Tibial artery (tissue), 4 donors: ENCODE measurements around the gene CHST13.

Source experiments
- DNase-seq, 2 donors: peaks; one replicate each; pipeline ENCODE4 v3.0.0-alpha.2; 2019
- H3K27ac ChIP-seq, 2 donors: fragments of 200-600 bp; sonication (generic) in 1 of 2; 1 replicate in 1 of 2; 2 replicates in 1 of 2; pipeline ENCODE4 v1.5.1; 2018 to 2019; ENCODE audit warnings: mild to moderate bottlenecking in 1 of 2
- H3K27me3 ChIP-seq, 2 donors: fragments of 200-600 bp; sonication (generic) in 1 of 2; one replicate each; pipeline versions ENCODE4 v1.5.1 to v1.6.0; 2016 to 2019
- H3K36me3 ChIP-seq, 3 donors: fragments of 200-600 bp; sonication (generic) in 2 of 3; one replicate each; pipeline ENCODE4 v1.5.1; 2016 to 2019; ENCODE audit warnings: mild to moderate bottlenecking in 2 of 3
- H3K4me1 ChIP-seq, 4 donors: fragments of 200-600 bp; sonication (generic) in 2 of 4; 1 replicate in 3 of 4; 2 replicates in 1 of 4; pipeline ENCODE4 v1.5.1; 2016 to 2019
- H3K4me3 ChIP-seq, 2 donors: fragments of 200-600 bp; sonication (generic) in 1 of 2; 1 replicate in 1 of 2; 2 replicates in 1 of 2; pipeline ENCODE4 v1.5.1; 2018 to 2019; ENCODE audit warnings: mild to moderate bottlenecking in 2 of 2
- H3K9me3 ChIP-seq, 3 donors: fragments of 200-600 bp; sonication (generic) in 1 of 3; one replicate each; pipeline ENCODE4 v1.5.1; 2016 to 2019
- intact Hi-C: fragments of 100-400 bp; cut with DNase I; formaldehyde crosslinking; loops from one replicate; pipeline ENCODE4 v1.15.0; 2023; ENCODE audit warnings: low total_unique reads
- TF ChIP-seq, protein P1 (sequence below), 2 experiments: fragments of 200-600 bp in 1 of 2; fragments of 450-650 bp in 1 of 2; IDR thresholded peaks; one replicate each; pipeline ENCODE4 v1.5.1; 2017 to 2019; ENCODE audit warnings: antibody characterized with exemption in 2 of 2, mild to moderate bottlenecking in 1 of 2, moderate library complexity in 1 of 2

Gene CHST13

DNA sequence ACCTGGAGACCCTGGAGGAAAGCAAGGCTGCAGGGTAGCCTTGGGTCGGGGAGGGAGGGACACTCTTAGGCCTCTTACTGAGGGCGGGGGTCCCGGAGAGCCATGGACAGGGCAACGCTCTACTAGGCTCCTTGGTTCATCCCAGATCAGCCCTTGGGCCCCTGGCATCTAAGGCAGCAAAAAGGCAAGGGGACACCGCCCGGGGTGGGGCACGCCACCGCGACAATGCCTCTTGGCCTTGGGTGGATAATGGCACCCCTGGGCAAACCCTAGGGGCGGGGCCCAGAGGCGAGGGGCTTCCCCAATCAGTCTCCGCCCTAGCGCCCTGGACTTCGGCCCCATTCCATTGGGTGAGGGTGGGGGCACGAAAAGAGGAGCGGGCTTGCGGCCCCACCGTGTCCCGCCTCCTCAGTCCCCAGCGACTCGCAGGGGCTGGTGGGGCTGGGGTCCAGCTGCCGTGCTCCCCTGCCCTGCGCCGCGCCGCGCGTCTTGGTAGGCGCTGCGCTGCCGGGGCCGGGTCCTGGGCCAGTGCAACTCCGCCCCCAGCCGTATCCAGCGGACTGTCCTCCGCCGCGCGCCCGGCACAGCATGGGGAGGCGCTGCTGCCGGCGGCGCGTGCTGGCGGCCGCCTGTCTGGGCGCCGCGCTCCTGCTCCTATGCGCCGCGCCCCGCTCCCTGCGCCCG is at the start of gene CHST13:
Gene CHST13 (plus strand): TSS at position 411 of the 684 bp plus-strand sequence. CDS start 178 bp downstream, at position 589.
- TF ChIP-seq, protein P1, sequence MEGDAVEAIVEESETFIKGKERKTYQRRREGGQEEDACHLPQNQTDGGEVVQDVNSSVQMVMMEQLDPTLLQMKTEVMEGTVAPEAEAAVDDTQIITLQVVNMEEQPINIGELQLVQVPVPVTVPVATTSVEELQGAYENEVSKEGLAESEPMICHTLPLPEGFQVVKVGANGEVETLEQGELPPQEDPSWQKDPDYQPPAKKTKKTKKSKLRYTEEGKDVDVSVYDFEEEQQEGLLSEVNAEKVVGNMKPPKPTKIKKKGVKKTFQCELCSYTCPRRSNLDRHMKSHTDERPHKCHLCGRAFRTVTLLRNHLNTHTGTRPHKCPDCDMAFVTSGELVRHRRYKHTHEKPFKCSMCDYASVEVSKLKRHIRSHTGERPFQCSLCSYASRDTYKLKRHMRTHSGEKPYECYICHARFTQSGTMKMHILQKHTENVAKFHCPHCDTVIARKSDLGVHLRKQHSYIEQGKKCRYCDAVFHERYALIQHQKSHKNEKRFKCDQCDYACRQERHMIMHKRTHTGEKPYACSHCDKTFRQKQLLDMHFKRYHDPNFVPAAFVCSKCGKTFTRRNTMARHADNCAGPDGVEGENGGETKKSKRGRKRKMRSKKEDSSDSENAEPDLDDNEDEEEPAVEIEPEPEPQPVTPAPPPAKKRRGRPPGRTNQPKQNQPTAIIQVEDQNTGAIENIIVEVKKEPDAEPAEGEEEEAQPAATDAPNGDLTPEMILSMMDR (IDR thresholded peaks at IDR 0.05), result no peak
- Histone ChIP-seq H3K36me3 (no peaks in the 10 kb centered on the region), H3K4me3 (peak within 1 kb of the TSS; percentile 32 to 51), H3K27me3 (peaks cover 0 to 35% of the 10 kb centered on the region in 2 donors), H3K9me3 (no peaks in the 10 kb centered on the region), H3K4me1 (peaks cover 0 to 14% (median 12%) of the 10 kb centered on the region in 4 donors), H3K27ac (no peak within 1 kb of the TSS)
- intact Hi-C loops, result loop anchor here (10.0 kb wide), 2 partner anchors 931 to 1021 kb away; no protein-coding TSS in a partner anchor
- DNase-seq, result peak in 1 of 2 donors; percentile 67

- H3K4me1 ChIP-seq, result peaks cover 0 to 48% (median 40%) of the 10 kb centered on the region in 4 donors
- peak; percentile 40 to 78 for DNase-seq
- intact Hi-C loops, result loop anchor here (5.0 to 10.0 kb wide), 4 partner anchors 82 to 392 kb away; partner anchors contain the start of genes CFAP100 and SLC41A3
- peaks cover 16 to 24% (median 17%) of the 10 kb centered on the region in 3 donors for H3K36me3 ChIP-seq
- TF ChIP-seq, protein P1 (IDR thresholded peaks at IDR 0.05), result peak in 1 of 2 experiments; percentile 22
- H3K27me3 ChIP-seq, result no peaks in the 10 kb centered on the region
- peak overlapping the region; percentile 71 to 75 for H3K4me3 ChIP-seq
- peak overlapping the region; percentile 82 to 86 for H3K27ac ChIP-seq
- no peaks in the 10 kb centered on the region for H3K9me3 ChIP-seq
Measured at GRCh38 chr3:126474498-126475412, 49.2 kb upstream of the CHST13 start.

DNA sequence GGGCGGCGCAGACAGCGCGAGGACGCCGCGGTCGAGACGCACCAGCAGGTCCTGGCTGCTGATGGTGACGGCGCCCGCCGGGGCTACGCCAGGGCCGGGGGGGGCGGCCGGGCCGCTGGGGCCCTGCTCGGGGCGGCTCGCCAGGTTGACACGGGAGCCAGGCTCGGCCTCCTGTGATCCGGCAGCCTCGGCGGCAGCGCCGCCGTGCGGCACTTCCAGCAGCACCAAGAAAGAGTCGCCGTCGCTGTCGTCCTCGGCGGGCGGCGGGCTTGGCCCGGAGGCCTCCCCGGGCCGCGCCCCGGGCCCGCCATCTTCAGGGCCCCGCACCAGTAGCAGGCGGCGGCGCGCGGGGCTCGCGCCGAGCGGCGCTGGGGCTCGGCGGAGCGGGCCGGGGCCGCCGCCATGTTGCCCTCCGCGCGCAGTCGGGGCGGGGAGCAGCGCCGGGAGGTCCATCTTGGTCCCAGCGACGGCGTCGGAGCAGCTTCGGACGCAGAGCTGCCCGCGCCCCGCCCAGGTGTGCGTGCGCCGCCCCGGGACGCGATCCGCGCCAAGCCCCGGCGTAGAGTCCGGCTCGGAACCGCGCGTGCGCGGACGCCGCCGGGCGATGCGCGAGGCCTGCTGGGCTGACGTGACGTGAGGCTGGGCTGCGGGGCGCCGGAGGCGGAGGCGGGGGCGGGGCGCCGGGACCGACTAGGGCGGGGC is 48.4 kb upstream of the CHST13 start, which contains the start of gene ZXDC:
Gene ZXDC (minus strand): TSS at position 479 of the 702 bp plus-strand sequence. CDS start 26 bp downstream, at position 453.
- Histone ChIP-seq H3K4me1 (peaks cover 0 to 48% (median 39%) of the 10 kb centered on the region in 4 donors), H3K27ac (peak within 1 kb of the TSS; percentile 88 to 91), H3K27me3 (no peaks in the 10 kb centered on the region), H3K4me3 (peak within 1 kb of the TSS; percentile 71 to 75), H3K9me3 (no peaks in the 10 kb centered on the region), H3K36me3 (peaks cover 8 to 16% (median 9%) of the 10 kb centered on the region in 3 donors)
- peak; percentile 91 to 97 for DNase-seq
- TF ChIP-seq, protein P1 (IDR thresholded peaks at IDR 0.05), result peak; percentile 18 to 36
- intact Hi-C loops, result loop anchor here (5.0 to 10.0 kb wide), 3 partner anchors 211 to 393 kb away; partner anchors contain the start of gene SLC41A3

DNA sequence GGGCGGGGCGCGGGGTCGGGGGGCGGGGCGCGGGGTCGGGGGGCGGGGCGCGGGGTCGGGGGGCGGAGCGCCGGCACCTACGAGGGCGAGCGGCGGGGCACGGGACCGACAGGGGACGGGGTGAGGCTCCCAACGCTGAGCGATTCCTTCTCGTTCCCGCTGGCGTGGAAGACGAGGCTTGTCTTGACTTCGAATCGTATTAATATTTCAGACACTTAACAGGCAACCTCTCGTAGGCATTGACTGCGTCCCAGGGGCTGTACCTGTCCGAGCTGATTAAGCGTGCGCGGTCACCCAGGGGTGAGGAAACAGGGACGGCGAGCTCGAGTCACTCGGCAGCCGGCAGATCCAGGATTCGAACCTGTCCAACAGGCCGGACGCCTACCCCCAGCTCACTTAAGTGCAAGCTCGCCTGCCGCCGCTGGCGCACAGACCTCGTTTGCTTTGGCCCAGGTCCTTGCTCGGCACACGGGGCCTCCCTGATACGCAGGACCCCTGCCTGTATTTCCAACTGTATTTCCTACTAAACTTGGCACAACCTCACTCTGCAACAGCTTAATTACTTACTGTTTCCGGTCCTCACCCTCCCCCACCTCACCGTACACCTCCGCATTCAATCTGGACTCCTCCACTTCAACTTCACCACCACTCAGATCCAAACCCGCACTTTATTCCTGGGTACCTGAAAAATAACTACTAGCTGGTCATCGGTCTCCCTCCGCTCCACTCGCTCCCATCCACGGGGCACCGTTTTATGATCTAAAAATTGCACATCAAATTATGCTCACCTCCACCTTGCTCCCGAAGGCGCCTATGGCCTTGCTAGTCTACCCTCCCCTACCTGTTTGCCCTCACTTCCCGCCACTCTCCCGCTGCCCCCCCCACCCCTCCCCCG is 47.5 kb upstream of the CHST13 start:
- intact Hi-C loops, result loop anchor here (5.0 to 10.0 kb wide), 3 partner anchors 212 to 394 kb away; partner anchors contain the start of gene SLC41A3
- Histone ChIP-seq H3K27me3 (no peaks in the 10 kb centered on the region), H3K9me3 (no peaks in the 10 kb centered on the region), H3K36me3 (peaks cover 0 to 7% (median under 1%) of the 10 kb centered on the region in 3 donors), H3K4me3 (peak overlapping the region; percentile 63 to 75), H3K27ac (peak overlapping the region; percentile 88 to 91), H3K4me1 (peaks cover 0 to 43% (median 37%) of the 10 kb centered on the region in 4 donors)
- TF ChIP-seq, protein P1 (IDR thresholded peaks at IDR 0.05), result peak in 1 of 2 experiments; percentile 6
- DNase-seq, result peak in 1 of 2 donors; percentile 86
